GM21786 (cell line): ENCODE results near the gene MRPL24.
"Not testable (repeated sequence)": the region's sequence is repeated elsewhere in the genome, so short reads cannot be mapped to it uniquely, and the experiment has no call there.

Source experiments
- ATAC-seq: cut with Tn5 transposase; IDR thresholded peaks from one replicate; pipeline ENCODE4 v1.9.1; 2021; ENCODE audit not compliant: unreplicated experiment

The MRPL24 gene

GRCh38 chr1:156760092-156760795 is 19.4 kb upstream of the MRPL24 start:
- no peak for ATAC-seq

- ATAC-seq = not testable (repeated sequence)
Measured at GRCh38 chr1:156757572-156758253, 16.8 kb upstream of the MRPL24 start.

GRCh38 chr1:156756355-156756754 is 15.5 kb upstream of the MRPL24 start:
- ATAC-seq = no peak

- no peak for ATAC-seq
Measured at GRCh38 chr1:156755527-156755950, 14.7 kb upstream of the MRPL24 start.

GRCh38 chr1:156754219-156754618 is 13.3 kb upstream of the MRPL24 start:
- ATAC-seq = no peak

GRCh38 chr1:156752843-156753482 is 12.1 kb upstream of the MRPL24 start:
- ATAC-seq = no peak

- peak; percentile 60 for ATAC-seq
Measured at GRCh38 chr1:156751757-156752481, 11.0 kb upstream of the MRPL24 start.

GRCh38 chr1:156751451-156751756 is 10.5 kb upstream of the MRPL24 start, which contains the start of gene HDGF:
Gene HDGF, minus strand, starts transcription at chr1:156751675. Its CDS starts 246 bp downstream, at chr1:156751429.
- ATAC-seq = no peak

- ATAC-seq = no peak
Measured at GRCh38 chr1:156750711-156751450, 10.0 kb upstream of the MRPL24 start.

GRCh38 chr1:156750191-156750672 is 9.3 kb upstream of the MRPL24 start:
- ATAC-seq = no peak

- no peak for ATAC-seq
Measured at GRCh38 chr1:156749419-156750118, 8.7 kb upstream of the MRPL24 start.

GRCh38 chr1:156748670-156749418 is 8.0 kb upstream of the MRPL24 start:
- no peak for ATAC-seq

- no peak for ATAC-seq
Measured at GRCh38 chr1:156747742-156748669, 7.1 kb upstream of the MRPL24 start.

- no peak for ATAC-seq
Measured at GRCh38 chr1:156746728-156747631, 6.1 kb upstream of the MRPL24 start.

GRCh38 chr1:156746406-156746727 is 5.5 kb upstream of the MRPL24 start:
- ATAC-seq = no peak

- ATAC-seq = no peak
Measured at GRCh38 chr1:156745881-156746280, 5.0 kb upstream of the MRPL24 start.

GRCh38 chr1:156744786-156745419 is 4.0 kb upstream of the MRPL24 start:
- ATAC-seq = no peak
